Thoracic aorta (tissue), 2 donors: Measurements from ENCODE around the gene PAM16. TPM values are rescaled to one million over a fixed set of nuclear protein-coding genes. Genes with fewer than 3 reads are reported as not detected.

ENCODE experiments used
- ATAC-seq: fragments of 150-250 bp; one replicate; pipeline ENCODE4 v1.8.0; 2017; ENCODE audit warnings: low read depth; ENCODE audit not compliant: insufficient number of reproducible peaks, low FRiP score
- DNase-seq: peaks from one replicate; pipeline ENCODE4 v3.0.0-alpha.2; 2020; ENCODE audit warnings: low spot score
- H3K27ac ChIP-seq, 2 donors: fragments of 200-600 bp; sonication (generic); 1 replicate in 1 of 2; 2 replicates in 1 of 2; pipeline ENCODE4 v1.5.1; 2016; ENCODE audit warnings: mild to moderate bottlenecking in 2 of 2, moderate library complexity in 2 of 2
- H3K27me3 ChIP-seq: fragments of 200-600 bp; sonication (generic); replicated peaks from 2 replicates; pipeline ENCODE4 v1.6.0; 2016; ENCODE audit warnings: mild to moderate bottlenecking; ENCODE audit not compliant: insufficient read depth
- H3K36me3 ChIP-seq: fragments of 200-600 bp; sonication (generic); one replicate; pipeline ENCODE4 v1.5.1; 2016
- H3K4me1 ChIP-seq, 2 donors: fragments of 200-600 bp; sonication (generic); 1 replicate in 1 of 2; 2 replicates in 1 of 2; pipeline versions ENCODE4 v1.5.1 to v1.6.0; 2016; ENCODE audit warnings: low read depth in 2 of 2, mild to moderate bottlenecking in 1 of 2; ENCODE audit not compliant: control insufficient read depth in 1 of 2
- H3K4me3 ChIP-seq: fragments of 200-600 bp; sonication (generic); 2 replicates; pipeline ENCODE4 v1.5.1; 2016; ENCODE audit warnings: mild to moderate bottlenecking
- H3K9me3 ChIP-seq: fragments of 200-600 bp; sonication (generic); 2 replicates; pipeline ENCODE4 v1.5.1; 2016
- total RNA-seq, 2 donors: library from RNA; depleted of rRNA; stranded (reverse); fragments of >200 nt; gene quantifications; one replicate each; pipeline versions ENCODE4 v1.1.0 to v1.2.3, GENCODE V29; 2016
- TF ChIP-seq, protein P1 (sequence below): fragments of 200-600 bp; sonication (generic); IDR thresholded peaks from one replicate; pipeline ENCODE4 v1.5.1; 2019; ENCODE audit warnings: antibody characterized with exemption

The PAM16 gene
- total RNA-seq, 2 donors from 2014 or later: 18.4 to 21.1 TPM

GRCh38 chr16:4361944-4362311 lies 10.8 kb upstream of the PAM16 start:
- peaks cover 16% of the 10 kb centered on the region for H3K36me3 ChIP-seq

DNA sequence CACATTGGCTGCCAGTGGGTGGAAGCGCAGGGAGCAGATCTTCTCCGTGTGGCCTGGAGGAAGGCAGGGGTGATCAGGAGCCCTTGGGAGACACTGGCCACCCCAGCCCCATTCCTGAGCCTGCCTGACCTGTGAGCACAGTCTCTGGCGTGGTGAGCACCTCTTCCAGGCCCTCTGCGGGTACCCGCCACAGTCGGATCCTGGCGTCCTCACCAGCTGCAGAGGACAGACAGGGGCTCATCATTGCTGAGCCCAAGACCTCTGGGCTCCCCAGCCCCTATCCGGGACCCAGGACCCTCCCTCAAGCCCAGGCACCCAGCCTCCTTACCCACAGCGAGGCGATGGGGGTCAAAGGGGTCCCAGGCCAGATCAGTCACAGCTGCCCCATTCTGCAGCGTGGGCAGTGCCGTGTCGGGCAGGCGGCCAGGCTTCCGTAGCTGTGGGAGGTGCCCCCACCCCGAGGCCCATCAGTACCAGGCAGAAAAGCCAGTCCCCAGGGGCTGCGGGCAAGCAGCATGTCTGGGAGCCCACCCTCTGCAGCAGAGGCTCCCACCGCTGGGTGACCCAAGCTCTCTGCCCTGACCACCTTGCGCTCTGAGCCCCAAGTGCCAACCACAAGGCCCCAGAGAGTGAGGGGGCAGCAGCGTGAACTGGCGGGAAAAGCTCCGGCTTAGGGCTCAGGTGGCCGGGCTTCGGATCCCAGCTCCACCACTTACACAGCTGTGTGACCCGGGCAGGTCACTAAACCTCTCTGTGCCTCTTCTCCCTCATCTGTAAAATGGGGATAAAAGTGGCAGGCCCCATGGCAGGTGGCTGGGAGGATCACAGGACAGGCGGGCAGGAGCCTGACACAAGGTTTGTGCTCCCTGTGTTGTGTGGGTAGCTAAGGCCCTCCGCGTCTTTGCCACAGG lies 10.2 kb upstream of the PAM16 start:
- Histone ChIP-seq H3K27ac (no peak overlapping the region), H3K36me3 (peaks cover 16% of the 10 kb centered on the region), H3K4me3 (no peak overlapping the region), H3K4me1 (no peaks in the 10 kb centered on the region), H3K9me3 (no peaks in the 10 kb centered on the region), H3K27me3 (no peaks in the 10 kb centered on the region)
- TF ChIP-seq, protein P1, sequence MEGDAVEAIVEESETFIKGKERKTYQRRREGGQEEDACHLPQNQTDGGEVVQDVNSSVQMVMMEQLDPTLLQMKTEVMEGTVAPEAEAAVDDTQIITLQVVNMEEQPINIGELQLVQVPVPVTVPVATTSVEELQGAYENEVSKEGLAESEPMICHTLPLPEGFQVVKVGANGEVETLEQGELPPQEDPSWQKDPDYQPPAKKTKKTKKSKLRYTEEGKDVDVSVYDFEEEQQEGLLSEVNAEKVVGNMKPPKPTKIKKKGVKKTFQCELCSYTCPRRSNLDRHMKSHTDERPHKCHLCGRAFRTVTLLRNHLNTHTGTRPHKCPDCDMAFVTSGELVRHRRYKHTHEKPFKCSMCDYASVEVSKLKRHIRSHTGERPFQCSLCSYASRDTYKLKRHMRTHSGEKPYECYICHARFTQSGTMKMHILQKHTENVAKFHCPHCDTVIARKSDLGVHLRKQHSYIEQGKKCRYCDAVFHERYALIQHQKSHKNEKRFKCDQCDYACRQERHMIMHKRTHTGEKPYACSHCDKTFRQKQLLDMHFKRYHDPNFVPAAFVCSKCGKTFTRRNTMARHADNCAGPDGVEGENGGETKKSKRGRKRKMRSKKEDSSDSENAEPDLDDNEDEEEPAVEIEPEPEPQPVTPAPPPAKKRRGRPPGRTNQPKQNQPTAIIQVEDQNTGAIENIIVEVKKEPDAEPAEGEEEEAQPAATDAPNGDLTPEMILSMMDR: no peak
- no peak for ATAC-seq
- DNase-seq: no peak

More at GRCh38 chr16:4361944-4362311, 10.8 kb upstream of the PAM16 start:
- H3K27ac ChIP-seq: no peak overlapping the region
- TF ChIP-seq, protein P1: no peak
- no peaks in the 10 kb centered on the region for H3K9me3 ChIP-seq
- DNase-seq (no peak), ATAC-seq (no peak)
- no peak overlapping the region for H3K4me3 ChIP-seq
- H3K4me1 ChIP-seq: no peaks in the 10 kb centered on the region
- no peaks in the 10 kb centered on the region for H3K27me3 ChIP-seq

- TF ChIP-seq, protein P1: no peak
- DNase-seq (no peak), ATAC-seq (no peak)
- H3K27ac ChIP-seq: no peak overlapping the region
- no peaks in the 10 kb centered on the region for H3K4me1 ChIP-seq
- H3K4me3 ChIP-seq: no peak overlapping the region
- H3K9me3 ChIP-seq: no peaks in the 10 kb centered on the region
- no peaks in the 10 kb centered on the region for H3K27me3 ChIP-seq
- H3K36me3 ChIP-seq: peaks cover 16% of the 10 kb centered on the region
Observed at GRCh38 chr16:4360538-4361021, 9.5 kb upstream of the PAM16 start.

- Histone ChIP-seq H3K27me3 (no peaks in the 10 kb centered on the region), H3K4me3 (no peak overlapping the region), H3K9me3 (no peaks in the 10 kb centered on the region), H3K4me1 (no peaks in the 10 kb centered on the region), H3K27ac (no peak overlapping the region), H3K36me3 (peaks cover 16% of the 10 kb centered on the region)
- TF ChIP-seq, protein P1: no peak
- ATAC-seq: no peak
- no peak for DNase-seq
Observed at GRCh38 chr16:4359914-4360313, 8.8 kb upstream of the PAM16 start.

DNA sequence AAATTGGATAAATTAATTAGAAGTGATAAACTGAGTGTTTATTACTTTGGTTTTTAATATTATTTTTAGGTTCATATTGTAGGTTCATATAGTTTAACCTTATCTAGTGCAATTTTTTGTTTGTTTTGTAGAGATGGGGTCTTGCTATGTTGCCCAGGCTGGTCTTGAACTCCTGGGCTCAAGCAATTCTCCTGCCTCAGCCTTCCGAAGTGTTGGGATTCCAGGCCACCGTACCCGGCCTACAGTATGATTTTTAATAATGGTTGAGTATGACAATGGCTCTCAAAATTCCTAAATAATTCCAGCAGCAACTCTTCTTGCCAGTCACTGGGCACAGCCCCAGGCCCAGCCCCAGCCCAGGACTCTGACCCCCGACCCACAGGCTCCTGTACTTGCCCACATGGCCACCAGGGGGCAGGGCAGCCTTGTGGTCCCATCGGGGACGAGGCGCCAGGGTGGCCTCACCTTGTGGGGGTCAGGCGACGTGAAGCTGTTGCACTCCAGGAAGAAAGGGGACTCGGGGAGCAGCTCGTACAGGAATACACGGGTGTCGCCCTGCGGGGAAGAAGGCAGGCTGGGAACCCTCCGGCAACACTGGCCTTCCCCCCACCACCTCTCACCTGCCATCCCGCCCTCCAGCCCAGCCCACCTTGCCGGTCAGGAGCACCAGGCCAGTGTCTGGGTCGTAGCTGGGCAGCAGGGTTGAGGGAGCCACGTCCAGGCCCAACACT lies 7.9 kb upstream of the PAM16 start:
- TF ChIP-seq, protein P1: peak; percentile 99
- Histone ChIP-seq H3K27me3 (no peaks in the 10 kb centered on the region), H3K4me3 (no peak overlapping the region), H3K4me1 (no peaks in the 10 kb centered on the region), H3K27ac (no peak overlapping the region), H3K36me3 (peaks cover 9% of the 10 kb centered on the region), H3K9me3 (no peaks in the 10 kb centered on the region)
- no peak for DNase-seq
- no peak for ATAC-seq
